Caco-2 (cell line): Measurements from ENCODE around the gene EXOC6B. TPM values are rescaled to one million over a fixed set of nuclear protein-coding genes. Genes with fewer than 3 reads are reported as not detected.

Experiments
- BruUV-seq: library from RNA; stranded (reverse); fragments of 400-500 nt; replicated peaks from 2 replicates; lab custom pipeline; 2021; lab: Mats Ljungman, UMichigan
- CTCF ChIA-PET: fragments of 300-600 bp; sonication (Branson Sonifier 250); formaldehyde crosslinking; loops from one replicate; lab custom pipeline; 2022; ENCODE audit warnings: antibody characterized with exemption; lab: Charles Lee
- POLR2A ChIA-PET: fragments of 300-600 bp; sonication (Branson Sonifier 250); formaldehyde crosslinking; loops from one replicate; lab custom pipeline; 2022; ENCODE audit warnings: antibody characterized with exemption; lab: Charles Lee
- DNase-seq, 2 experiments: peaks; one replicate each; pipeline versions ENCODE4 v3.0.0 to v3.0.0-alpha.2; 2020 to 2022
- H3K27me3 ChIP-seq: replicated peaks from 2 replicates; pipeline ENCODE4 v1.6.0; 2011; ENCODE audit warnings: low read length; ENCODE audit not compliant: control insufficient read depth, insufficient read depth
- H3K36me3 ChIP-seq: 2 replicates; pipeline ENCODE4 v1.5.1; 2011; ENCODE audit warnings: low read length; ENCODE audit not compliant: control insufficient read depth, insufficient read depth
- H3K4me1 ChIP-seq: fragments of 250-450 bp; sonication (Bioruptor Pico); 2 replicates; pipeline ENCODE4 v1.5.1; 2020; ENCODE audit warnings: mild to moderate bottlenecking
- H3K4me3 ChIP-seq: 2 replicates; pipeline ENCODE4 v1.5.1; 2011; ENCODE audit warnings: low read depth, mild to moderate bottlenecking, control low read depth, low read length
- H3K9me3 ChIP-seq: fragments of 250-450 bp; sonication (Bioruptor Pico); 2 replicates; pipeline ENCODE4 v1.5.1; 2020; ENCODE audit warnings: mild to moderate bottlenecking, moderate library complexity
- H3K27ac Mint-ChIP-seq: one replicate; pipeline ENCODE4 v1.8.0; 2022; ENCODE audit warnings: mixed read lengths; ENCODE audit not compliant: unreplicated experiment
- H3K27me3 Mint-ChIP-seq: one replicate; pipeline ENCODE4 v1.8.0; 2022; ENCODE audit warnings: mixed read lengths; ENCODE audit not compliant: insufficient read depth, unreplicated experiment
- H3K36me3 Mint-ChIP-seq: one replicate; pipeline ENCODE4 v1.8.0; 2022; ENCODE audit warnings: mild to moderate bottlenecking, mixed read lengths; ENCODE audit not compliant: insufficient read depth, unreplicated experiment
- H3K4me1 Mint-ChIP-seq: one replicate; pipeline ENCODE4 v1.8.0; 2022; ENCODE audit warnings: low read depth, mixed read lengths; ENCODE audit not compliant: unreplicated experiment
- H3K4me3 Mint-ChIP-seq: one replicate; pipeline ENCODE4 v1.8.0; 2022; ENCODE audit warnings: mild to moderate bottlenecking, moderate library complexity, mixed read lengths; ENCODE audit not compliant: unreplicated experiment
- H3K9me3 Mint-ChIP-seq: one replicate; pipeline ENCODE4 v1.8.0; 2022; ENCODE audit warnings: mixed read lengths; ENCODE audit not compliant: unreplicated experiment
- CTCF ChIP-seq, 2 experiments: fragments of 200-600 bp in 1 of 2; IDR thresholded peaks; 1 replicate in 1 of 2; 2 replicates in 1 of 2; pipeline versions ENCODE4 v1.5.1 to v1.8.0; 2011 to 2022; ENCODE audit warnings: antibody characterized with exemption in 1 of 2, control low read depth in 1 of 2, inconsistent platforms in 1 of 2, low read depth in 1 of 2, low read length in 1 of 2, mild to moderate bottlenecking in 1 of 2, moderate library complexity in 1 of 2; ENCODE audit not compliant: insufficient read depth in 1 of 2, severe bottlenecking in 1 of 2, unreplicated experiment in 1 of 2
- intact Hi-C: fragments of 100-400 bp; cut with micrococcal nuclease; formaldehyde crosslinking; loops from one replicate; pipeline ENCODE4 v1.10.0; 2022; ENCODE audit not compliant: unreplicated experiment
- total RNA-seq: library from RNA; stranded (reverse); gene quantifications from 2 replicates; pipeline ENCODE4 v1.2.3, GENCODE V29; 2022

Gene EXOC6B
- total RNA-seq, 1 experiment from 2014 or later: 36.1 TPM

- no peaks in the 10 kb centered on the region for H3K27me3 Mint-ChIP-seq
- H3K27ac Mint-ChIP-seq: no peak overlapping the region
- no peak overlapping the region for H3K4me3 Mint-ChIP-seq
- H3K4me1 ChIP-seq: no peaks in the 10 kb centered on the region
- peaks cover 9% of the 10 kb centered on the region for H3K36me3 Mint-ChIP-seq
- no peaks in the 10 kb centered on the region for H3K27me3 ChIP-seq
- H3K4me3 ChIP-seq: no peak overlapping the region
- peaks cover 15% of the 10 kb centered on the region for H3K9me3 Mint-ChIP-seq
- no peak for TF ChIP-seq CTCF (IDR thresholded peaks at IDR 0.05; ENCODE audit: insufficient read depth in 1 of 2, low read depth in 1 of 2, low read length in 1 of 2, severe bottlenecking in 1 of 2, unreplicated experiment in 1 of 2)
- H3K4me1 Mint-ChIP-seq: no peaks in the 10 kb centered on the region
- 0 out of 2 replicates have a peak, but pooled peaks cover 2% of the 10 kb centered on the region for H3K9me3 ChIP-seq
- BruUV-seq: no TSS peak
- H3K36me3 ChIP-seq: no peaks in the 10 kb centered on the region; the same call in 1 of the 2 replicates
- POLR2A ChIA-PET: no interaction called here
- CTCF ChIA-PET: no interaction called here
- intact Hi-C loops: no loop called here
- no peak for DNase-seq
Observed at GRCh38 chr2:72475246-72475645, 350.6 kb downstream of the EXOC6B start.

GRCh38 chr2:72457801-72458516 lies 367.9 kb downstream of the EXOC6B start:
- Mint-ChIP-seq H3K27ac (no peak overlapping the region), H3K9me3 (peaks cover under 1% of the 10 kb centered on the region), H3K4me3 (no peak overlapping the region), H3K4me1 (no peaks in the 10 kb centered on the region), H3K36me3 (no peaks in the 10 kb centered on the region), H3K27me3 (no peaks in the 10 kb centered on the region)
- no peak overlapping the region for H3K4me3 ChIP-seq
- no peak for DNase-seq
- peaks cover 14% of the 10 kb centered on the region for H3K9me3 ChIP-seq
- no peak for TF ChIP-seq CTCF (IDR thresholded peaks at IDR 0.05; ENCODE audit: insufficient read depth in 1 of 2, low read depth in 1 of 2, low read length in 1 of 2, severe bottlenecking in 1 of 2, unreplicated experiment in 1 of 2)
- H3K4me1 ChIP-seq: no peaks in the 10 kb centered on the region; the same call in 1 of the 2 replicates
- BruUV-seq: no TSS peak
- CTCF ChIA-PET: no interaction called here
- POLR2A ChIA-PET: no interaction called here
- no peaks in the 10 kb centered on the region for H3K27me3 ChIP-seq
- intact Hi-C loops: no loop called here
- H3K36me3 ChIP-seq: no peaks in the 10 kb centered on the region

- no TSS peak for BruUV-seq
- Mint-ChIP-seq H3K36me3 (no peaks in the 10 kb centered on the region), H3K9me3 (no peaks in the 10 kb centered on the region), H3K4me3 (no peak overlapping the region), H3K4me1 (no peaks in the 10 kb centered on the region), H3K27me3 (no peaks in the 10 kb centered on the region), H3K27ac (no peak overlapping the region)
- intact Hi-C loops: no loop called here
- no peak for DNase-seq
- POLR2A ChIA-PET: no interaction called here
- TF ChIP-seq CTCF (IDR thresholded peaks at IDR 0.05; ENCODE audit: insufficient read depth in 1 of 2, low read depth in 1 of 2, low read length in 1 of 2, severe bottlenecking in 1 of 2, unreplicated experiment in 1 of 2): no peak
- Histone ChIP-seq H3K36me3 (no peaks in the 10 kb centered on the region), H3K27me3 (no peaks in the 10 kb centered on the region), H3K9me3 (no peaks in the 10 kb centered on the region), H3K4me1 (no peaks in the 10 kb centered on the region; the same call in 1 of the 2 replicates), H3K4me3 (no peak overlapping the region)
- CTCF ChIA-PET: no interaction called here
Observed at GRCh38 chr2:72454189-72454588, 371.6 kb downstream of the EXOC6B start.
